GM21390 (cell line): ENCODE data around the gene PRRT1.

Experiments
- ATAC-seq: cut with Tn5 transposase; IDR thresholded peaks from one replicate; pipeline ENCODE4 v1.9.1; 2021; ENCODE audit not compliant: unreplicated experiment

PRRT1 gene

DNA sequence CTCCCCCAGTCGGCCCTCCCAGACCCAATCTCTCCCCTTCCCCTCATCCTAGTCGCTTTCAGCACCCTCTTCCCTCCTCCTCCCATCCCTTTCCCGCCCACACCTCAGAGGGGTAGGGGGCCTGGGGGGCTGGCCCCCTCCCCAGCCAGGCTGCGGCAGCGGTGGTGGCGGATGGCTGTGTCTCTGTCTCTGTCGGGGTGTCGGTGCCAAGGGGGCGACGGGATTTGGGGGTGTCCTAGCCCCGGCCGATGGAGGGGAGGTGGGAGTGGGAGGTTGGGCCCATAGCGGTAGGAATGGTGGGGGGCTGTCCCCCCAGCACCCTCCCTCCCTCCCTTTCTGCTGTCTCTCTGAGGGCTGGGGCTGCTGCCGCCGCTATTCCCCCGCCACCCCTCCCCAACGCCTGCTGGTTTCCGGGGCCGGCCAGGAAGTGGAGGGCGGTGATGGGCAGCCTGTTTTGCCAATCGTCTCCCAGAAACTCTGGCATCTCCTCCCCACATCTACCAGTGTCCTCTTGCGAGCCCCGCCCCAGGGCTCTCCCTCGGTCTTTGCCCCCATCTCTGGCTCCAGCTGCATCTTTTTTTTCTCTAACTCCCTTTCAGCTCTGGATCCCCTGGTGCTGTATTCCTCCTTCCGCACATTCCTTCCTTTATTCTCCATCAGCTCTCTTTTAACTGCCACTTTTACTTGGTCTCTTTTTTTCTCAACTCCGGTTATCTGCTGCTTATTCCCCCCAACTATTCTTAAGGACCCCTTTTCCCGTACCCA is 24.2 kb upstream of the PRRT1 start, which contains the start of gene AGPAT1:
Gene AGPAT1, minus strand, starts transcription at position 374 of the 765 bp plus-strand sequence. CDS start 4,588 bp downstream, outside the sequence.
- peak; percentile 40 for ATAC-seq

DNA sequence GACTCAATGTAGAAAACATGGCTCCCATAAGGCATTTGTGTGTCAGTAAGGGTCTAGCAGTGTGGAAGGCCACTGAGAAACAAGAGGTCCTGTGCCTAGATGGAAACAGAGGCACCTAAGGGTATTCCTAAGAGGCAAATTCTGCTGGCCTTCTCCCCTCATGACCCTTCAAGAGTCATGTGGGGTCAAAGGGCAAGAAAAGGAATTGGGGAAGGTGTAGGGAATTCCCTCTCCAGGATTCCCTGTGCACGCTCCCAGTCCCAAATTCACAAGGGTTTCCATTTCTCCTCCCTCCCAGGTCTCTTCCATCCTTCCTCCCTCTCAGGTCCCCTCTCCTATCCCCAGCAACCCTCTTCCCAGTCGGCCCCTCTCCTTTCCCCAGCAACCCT is 23.6 kb upstream of the PRRT1 start:
- ATAC-seq, result no peak

DNA sequence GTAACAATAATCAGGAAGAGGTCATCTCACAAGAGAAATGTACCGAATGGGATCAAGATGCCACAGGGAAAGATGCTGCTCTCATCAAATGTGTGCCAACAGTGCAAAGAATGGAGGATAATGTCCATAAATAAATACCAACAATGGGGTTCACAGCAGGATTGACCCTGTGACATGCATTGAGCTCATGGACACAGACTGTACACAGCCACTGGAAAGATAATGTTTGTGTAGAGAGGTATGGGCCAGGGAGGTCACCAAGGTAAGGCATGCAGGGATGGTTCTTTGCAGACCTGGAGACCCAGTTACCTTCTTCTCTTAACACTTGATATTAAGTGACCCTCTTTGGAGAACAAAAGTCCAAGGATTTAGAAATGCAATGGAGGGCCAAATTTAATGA is 22.7 kb upstream of the PRRT1 start:
- no peak for ATAC-seq

DNA sequence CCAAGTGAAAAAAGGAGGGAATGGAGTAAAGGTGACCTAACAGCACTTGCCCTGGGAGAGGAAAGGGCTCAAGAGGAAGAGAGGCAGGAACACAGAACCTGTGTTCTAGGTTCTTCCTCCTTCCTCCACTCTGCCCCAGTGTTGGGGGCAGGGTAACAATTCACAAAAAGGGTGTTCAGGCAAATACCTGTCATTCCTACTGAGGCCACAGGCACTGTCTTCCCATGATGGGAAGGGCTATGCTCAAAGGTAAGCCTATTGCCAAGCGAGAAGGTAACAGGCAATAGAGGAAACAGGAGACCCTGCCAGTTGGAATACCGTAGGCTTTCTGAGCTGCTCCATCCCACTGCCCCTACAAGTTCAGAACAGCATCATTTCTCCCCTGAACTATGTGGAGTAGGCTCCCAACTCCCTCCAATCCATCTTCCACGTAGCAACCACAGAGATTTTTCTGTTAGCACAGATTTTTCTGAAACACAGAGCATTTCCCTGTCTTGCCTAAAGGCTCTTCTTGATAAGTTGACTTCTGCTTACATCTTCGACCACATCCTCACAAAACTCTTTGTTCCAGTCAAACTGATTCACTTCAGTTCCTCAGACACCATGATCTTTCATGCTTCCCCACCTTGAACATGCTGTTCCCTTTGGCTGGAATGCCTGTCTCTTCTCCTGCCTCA is 21.4 kb upstream of the PRRT1 start:
- no peak for ATAC-seq

DNA sequence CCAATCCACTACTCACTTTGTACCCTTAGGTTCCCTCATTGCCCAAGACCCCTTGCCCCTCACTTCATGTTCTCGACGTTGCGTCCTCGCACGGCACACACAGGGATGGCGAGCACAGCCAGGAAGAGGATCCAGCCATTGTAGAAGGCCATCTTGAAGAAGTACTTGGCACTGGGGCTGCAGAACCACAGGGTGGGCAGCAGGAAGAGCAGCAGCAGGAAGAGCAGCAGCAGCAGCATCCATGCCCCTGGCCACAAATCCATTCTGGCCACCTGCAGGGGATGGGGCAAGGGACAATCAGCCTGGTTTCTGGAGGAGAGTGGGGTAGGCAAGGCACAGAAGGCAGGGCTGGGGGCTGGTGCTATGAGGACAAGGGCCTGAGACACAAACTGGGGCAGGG is 19.5 kb upstream of the PRRT1 start:
- no peak for ATAC-seq

- ATAC-seq, result no peak
These were observed 18.6 kb upstream of the PRRT1 start for GRCh38 chr6:32170294-32170693.

- no peak for ATAC-seq
These were observed 17.3 kb upstream of the PRRT1 start for GRCh38 chr6:32168807-32169591.

- ATAC-seq, result no peak
These were observed 16.6 kb upstream of the PRRT1 start for GRCh38 chr6:32168350-32168749.

DNA sequence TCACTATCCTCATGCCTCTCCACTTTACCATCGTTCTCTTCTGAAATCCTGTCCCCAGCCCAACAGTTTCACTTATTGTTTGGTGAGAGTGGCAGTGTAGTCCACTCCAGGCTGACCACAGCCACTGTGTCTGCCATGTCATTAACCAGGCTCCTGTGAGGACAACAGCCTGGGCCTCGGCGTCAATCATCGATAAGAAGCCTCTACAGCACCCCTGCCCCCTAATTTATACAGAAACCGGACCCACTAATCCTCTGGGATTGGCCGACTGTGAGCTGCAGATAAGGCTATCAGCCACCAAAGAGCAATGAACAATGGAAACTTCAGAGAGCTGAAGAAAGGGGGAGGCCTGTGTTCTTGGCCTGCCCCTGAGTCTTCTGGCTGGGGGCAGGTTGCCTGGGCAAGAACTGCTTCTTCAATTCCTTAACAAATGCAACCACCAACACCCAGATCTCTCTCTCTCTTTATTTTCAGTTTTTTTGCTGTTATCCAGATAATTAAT is 16.1 kb upstream of the PRRT1 start:
- no peak for ATAC-seq

- no peak for ATAC-seq
These were observed 15.5 kb upstream of the PRRT1 start for GRCh38 chr6:32167154-32167760.

GRCh38 chr6:32166411-32167061 is 14.8 kb upstream of the PRRT1 start:
- ATAC-seq, result no peak

DNA sequence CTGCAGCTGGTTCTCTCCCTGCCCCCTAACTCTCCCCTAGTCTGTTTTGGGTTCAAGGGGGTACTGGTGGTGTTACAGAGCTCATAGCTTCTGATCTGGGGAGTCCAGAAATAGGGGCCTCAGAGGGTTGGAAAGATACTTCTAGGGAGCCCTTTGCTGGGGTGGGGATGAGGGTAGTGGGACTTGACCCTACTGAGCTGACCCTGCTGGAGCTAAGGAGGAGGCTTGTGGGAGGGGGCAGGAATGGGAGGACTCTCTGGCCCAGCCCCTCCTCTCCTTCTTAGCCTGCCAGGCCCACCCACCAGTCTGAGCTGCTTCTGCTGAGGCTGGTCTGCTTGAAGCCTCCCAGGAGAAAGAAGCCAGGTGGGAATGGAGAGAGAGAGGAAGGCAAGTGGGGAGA is 12.6 kb upstream of the PRRT1 start, which contains the start of gene EGFL8:
Gene EGFL8, plus strand, starts transcription at position 301 of the 400 bp plus-strand sequence. CDS start 1,571 bp downstream, outside the sequence.
- no peak for ATAC-seq

- ATAC-seq, result no peak
These were observed 12.0 kb upstream of the PRRT1 start for GRCh38 chr6:32163559-32164258.

GRCh38 chr6:32158052-32158451 is 6.3 kb upstream of the PRRT1 start:
- ATAC-seq, result no peak

- ATAC-seq, result no peak
These were observed 5.2 kb upstream of the PRRT1 start for GRCh38 chr6:32156891-32157290.

DNA sequence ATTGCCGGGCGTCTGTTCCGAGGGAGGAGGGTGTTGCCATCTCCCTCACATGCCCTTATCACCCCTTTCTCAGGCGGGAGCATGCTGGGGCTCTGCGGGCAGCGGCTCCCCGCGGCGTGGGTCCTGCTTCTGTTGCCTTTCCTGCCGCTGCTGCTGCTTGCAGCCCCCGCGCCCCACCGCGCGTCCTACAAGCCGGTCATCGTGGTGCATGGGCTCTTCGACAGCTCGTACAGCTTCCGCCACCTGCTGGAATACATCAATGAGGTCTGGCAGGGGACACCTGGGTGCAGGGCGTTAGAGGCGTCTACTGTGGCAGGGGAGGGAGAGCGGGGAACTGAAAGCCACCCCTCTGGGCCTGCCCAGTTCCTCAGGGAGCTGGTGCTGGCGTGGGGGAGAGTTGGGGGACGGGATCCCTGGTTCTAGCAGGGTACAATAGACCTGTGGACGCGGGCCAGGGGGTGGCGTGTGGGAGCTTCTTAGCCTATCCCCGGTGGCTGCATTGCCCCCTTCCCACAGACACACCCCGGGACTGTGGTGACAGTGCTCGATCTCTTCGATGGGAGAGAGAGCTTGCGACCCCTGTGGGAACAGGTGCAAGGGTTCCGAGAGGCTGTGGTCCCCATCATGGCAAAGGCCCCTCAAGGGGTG is 2.9 kb upstream of the PRRT1 start:
- peak; percentile 57 for ATAC-seq

DNA sequence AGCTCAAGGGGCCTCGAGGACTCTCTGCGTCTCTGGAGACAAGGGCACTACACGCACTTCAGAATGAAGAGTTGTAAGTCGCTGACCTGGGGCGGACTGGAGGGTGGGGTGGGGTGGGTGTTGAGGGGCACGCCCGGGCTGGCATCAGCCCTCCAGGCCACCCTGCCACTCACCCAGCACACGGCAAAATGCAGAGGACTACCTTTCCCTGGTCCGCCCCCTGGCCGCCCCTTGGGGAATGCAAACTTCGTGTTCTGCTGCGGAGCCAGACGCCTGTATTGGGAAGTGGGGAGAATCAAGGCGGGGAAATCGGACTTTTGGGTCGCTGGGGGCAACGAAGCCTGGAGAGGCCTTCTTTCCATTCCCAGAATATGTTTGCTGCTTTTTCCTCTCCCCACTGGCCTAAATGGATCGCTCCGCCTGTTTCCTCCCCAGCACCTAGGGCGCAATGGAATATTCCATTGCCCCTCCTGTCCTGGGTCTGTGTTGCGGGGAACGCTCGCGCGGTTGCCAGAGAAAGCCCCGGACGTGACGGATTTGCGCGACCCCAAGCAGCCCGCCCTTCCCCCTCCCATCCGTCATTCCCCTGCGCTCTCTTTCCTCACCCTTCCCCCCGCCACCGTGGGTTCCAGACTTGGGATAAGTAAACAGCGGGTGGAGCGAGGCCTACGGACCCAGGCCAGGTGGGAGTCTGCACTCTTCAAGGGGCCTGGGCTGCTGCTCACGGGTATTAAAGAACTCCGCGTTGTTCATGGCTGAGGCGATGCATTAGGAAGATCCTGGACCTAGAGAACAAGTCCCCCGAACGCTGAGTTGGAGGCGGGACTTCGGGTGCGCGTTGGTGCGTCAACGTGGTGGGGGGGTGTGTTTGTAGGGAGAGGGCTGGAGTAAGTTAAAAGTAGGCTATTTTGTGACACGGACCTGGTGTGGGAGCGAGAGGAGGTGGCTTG is 2.1 kb upstream of the PRRT1 start, which contains the start of gene PPT2:
Gene PPT2, plus strand, starts transcription at position 578 of the 950 bp plus-strand sequence. CDS start 454 bp downstream, outside the sequence.
- peak; percentile 36 for ATAC-seq
